ENCODE results near the gene MYCL. TPM values are rescaled to one million over a fixed set of nuclear protein-coding genes. Genes with fewer than 3 reads are reported as not detected.
"Not testable (repeated sequence)": the region's sequence is repeated elsewhere in the genome, so short reads cannot be mapped to it uniquely, and the experiment has no call there.

MYCL gene
- total and polyA plus RNA-seq, 3 donors from 2014 or later, result 3.1 to 4.6 (median 3.3) TPM

DNA sequence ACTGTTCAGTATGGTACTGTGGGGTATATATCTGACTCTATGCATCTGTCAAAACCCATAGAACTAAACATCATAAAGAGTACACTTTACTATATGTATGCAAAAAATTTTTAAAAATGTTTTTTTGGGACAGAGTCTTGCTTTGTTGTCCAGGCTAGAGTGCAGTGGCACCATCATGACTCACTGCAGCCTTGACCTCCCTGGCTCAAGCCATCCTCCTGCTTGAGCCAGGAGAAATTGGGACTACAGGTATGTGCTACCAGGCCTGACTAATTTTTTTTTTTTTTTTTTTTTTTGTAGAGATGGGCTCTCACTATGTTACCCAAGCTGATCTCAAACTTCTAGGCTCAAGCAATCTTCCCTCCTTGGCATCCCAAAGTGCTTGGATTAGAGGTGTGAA is 29.9 kb downstream of the MYCL start:
- no peak overlapping the region for H3K27ac ChIP-seq
- DNase-seq, result no peak
- no peak for TF ChIP-seq POLR2A (IDR thresholded peaks at IDR 0.05)
- TF ChIP-seq, protein P1, sequence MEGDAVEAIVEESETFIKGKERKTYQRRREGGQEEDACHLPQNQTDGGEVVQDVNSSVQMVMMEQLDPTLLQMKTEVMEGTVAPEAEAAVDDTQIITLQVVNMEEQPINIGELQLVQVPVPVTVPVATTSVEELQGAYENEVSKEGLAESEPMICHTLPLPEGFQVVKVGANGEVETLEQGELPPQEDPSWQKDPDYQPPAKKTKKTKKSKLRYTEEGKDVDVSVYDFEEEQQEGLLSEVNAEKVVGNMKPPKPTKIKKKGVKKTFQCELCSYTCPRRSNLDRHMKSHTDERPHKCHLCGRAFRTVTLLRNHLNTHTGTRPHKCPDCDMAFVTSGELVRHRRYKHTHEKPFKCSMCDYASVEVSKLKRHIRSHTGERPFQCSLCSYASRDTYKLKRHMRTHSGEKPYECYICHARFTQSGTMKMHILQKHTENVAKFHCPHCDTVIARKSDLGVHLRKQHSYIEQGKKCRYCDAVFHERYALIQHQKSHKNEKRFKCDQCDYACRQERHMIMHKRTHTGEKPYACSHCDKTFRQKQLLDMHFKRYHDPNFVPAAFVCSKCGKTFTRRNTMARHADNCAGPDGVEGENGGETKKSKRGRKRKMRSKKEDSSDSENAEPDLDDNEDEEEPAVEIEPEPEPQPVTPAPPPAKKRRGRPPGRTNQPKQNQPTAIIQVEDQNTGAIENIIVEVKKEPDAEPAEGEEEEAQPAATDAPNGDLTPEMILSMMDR (IDR thresholded peaks at IDR 0.05), result no peak
- H3K36me3 ChIP-seq (ENCODE audit: low read depth, missing control alignments), result no peaks in the 10 kb centered on the region
- H3K4me1 ChIP-seq, result peaks cover 7% of the 10 kb centered on the region
- no peaks in the 10 kb centered on the region for H3K27me3 ChIP-seq
- intact Hi-C loops (cut with DNase I; ENCODE audit: low total_unique reads), result no loop called here
- H3K9me3 ChIP-seq, result no peaks in the 10 kb centered on the region
- no peak overlapping the region for H3K4me3 ChIP-seq

DNA sequence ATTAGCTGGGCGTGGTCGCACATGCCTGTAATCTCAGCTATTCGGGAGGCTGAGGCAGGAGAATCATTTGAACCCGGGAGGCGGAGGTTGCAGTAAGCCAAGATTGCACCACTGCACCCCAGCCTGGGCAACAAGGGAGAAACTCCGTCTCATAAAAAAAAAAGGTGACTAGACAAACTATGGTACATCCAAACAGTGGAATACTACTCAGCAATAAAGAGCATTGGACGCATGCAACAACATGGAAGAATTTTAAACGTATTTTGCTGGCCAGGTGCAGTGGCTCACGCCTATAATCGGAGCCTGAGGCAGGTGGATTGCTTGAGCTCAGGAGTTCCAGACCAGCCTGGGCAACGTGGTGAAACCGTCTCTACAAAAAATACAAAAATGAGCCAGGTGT is 30.7 kb downstream of the MYCL start:
- H3K27me3 ChIP-seq; H3K27ac ChIP-seq; DNase-seq; H3K9me3 ChIP-seq; H3K4me3 ChIP-seq; H3K36me3 ChIP-seq (ENCODE audit: low read depth, missing control alignments); intact Hi-C loops (cut with DNase I; ENCODE audit: low total_unique reads): not testable (repeated sequence)
- WGBS, 2 donors, result 94 to 98% methylated on average over 12 of the region's 12 CpGs
- H3K4me1 ChIP-seq, result peaks cover 11% of the 10 kb centered on the region

DNA sequence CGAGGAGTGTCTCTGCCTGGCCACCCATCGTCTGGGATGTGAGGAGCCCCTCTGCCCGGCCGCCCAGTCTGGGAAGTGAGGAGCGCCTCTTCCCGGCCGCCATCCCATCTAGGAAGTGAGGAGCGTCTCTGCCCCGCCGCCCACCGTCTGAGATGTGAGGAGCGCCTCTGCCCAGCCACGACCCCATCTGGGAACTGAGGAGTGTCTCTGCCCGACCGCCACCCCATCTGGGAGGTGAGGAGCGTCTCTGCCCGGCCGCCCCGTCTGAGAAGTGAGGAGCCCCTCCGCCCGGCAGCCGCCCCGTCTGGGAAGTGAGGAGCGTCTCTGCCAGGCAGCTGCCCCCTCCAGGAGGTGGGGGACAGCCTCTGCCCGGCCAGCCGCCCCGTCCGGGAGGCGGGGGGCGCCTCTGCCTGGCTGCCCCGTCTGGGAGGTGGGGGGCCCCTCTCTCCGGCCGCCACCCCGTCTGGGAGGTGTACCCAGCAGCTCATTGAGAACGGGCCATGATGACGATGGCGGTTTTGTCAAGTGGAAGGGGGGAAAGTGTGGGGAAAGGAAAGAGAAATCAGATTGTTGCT is 32.1 kb downstream of the MYCL start:
- intact Hi-C loops (cut with DNase I; ENCODE audit: low total_unique reads); H3K36me3 ChIP-seq (ENCODE audit: low read depth, missing control alignments); H3K9me3 ChIP-seq; H3K4me1 ChIP-seq; DNase-seq; H3K27ac ChIP-seq; H3K27me3 ChIP-seq; H3K4me3 ChIP-seq: not testable (repeated sequence)
- 60 to 90% methylated on average over 1 to 31 of the region's 37 CpGs for WGBS, 2 donors

DNA sequence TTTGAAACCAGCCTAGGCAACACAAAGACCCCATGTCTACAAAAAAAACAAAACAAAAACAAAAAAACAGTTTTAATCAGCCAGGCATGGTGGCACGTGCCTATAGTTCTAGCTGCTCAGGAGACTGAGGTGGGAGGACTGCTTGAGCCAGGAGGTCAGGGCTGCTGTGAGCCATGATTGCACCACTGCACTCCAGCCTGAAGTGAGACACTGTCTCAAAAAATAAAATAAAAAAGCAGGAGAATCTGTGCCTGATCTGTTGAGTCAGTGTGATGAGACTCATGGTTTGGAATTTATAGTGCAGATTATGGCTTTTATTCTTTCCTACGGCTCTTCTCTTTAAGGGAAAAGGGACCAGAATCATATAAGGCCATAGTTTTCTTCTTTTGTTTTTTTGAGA is 35.0 kb downstream of the MYCL start:
- peaks cover 9% of the 10 kb centered on the region for H3K4me1 ChIP-seq
- H3K9me3 ChIP-seq, result no peaks in the 10 kb centered on the region
- no peak for TF ChIP-seq POLR2A (IDR thresholded peaks at IDR 0.05)
- TF ChIP-seq, protein P1 (IDR thresholded peaks at IDR 0.05), result no peak
- intact Hi-C loops (cut with DNase I; ENCODE audit: low total_unique reads), result no loop called here
- WGBS, 2 donors, result 64 to 70% methylated on average over 2 of the region's 2 CpGs
- no peaks in the 10 kb centered on the region for H3K36me3 ChIP-seq (ENCODE audit: low read depth, missing control alignments)
- H3K4me3 ChIP-seq, result no peak overlapping the region
- DNase-seq, result no peak
- H3K27ac ChIP-seq, result peak overlapping the region in 1 of 2 donors; percentile 16
- H3K27me3 ChIP-seq, result no peaks in the 10 kb centered on the region

DNA sequence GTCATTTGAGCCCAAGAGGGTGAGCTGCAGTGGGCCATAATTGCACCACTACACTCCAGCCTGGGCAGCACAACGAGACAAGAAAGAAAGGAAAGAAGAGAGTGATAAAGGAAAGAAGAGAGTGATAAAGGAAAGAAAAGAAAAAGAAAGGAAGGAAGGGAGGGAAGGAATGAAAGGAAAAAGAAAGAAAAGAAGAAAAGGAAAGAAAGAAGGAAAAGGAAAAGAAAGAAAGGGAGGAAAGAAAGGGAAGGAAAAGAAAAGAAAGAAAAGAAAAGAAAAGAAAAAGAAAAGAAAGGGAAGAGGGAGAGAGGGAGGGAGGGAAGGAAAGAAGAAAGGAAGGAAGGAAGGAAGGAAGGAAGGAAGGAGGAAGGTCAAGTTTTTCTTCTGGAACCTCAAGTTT is 36.0 kb downstream of the MYCL start:
- intact Hi-C loops (cut with DNase I; ENCODE audit: low total_unique reads), result no loop called here
- DNase-seq, result no peak
- Histone ChIP-seq H3K4me1 (peaks cover 9% of the 10 kb centered on the region), H3K36me3 (ENCODE audit: low read depth, missing control alignments) (no peaks in the 10 kb centered on the region), H3K4me3 (no peak overlapping the region), H3K27me3 (no peaks in the 10 kb centered on the region), H3K9me3 (no peaks in the 10 kb centered on the region), H3K27ac (no peak overlapping the region)
- 75 to 83% methylated on average over 1 of the region's 1 CpG for whole genome bisulfite sequencing, 2 donors
- TF ChIP-seq POLR2A (IDR thresholded peaks at IDR 0.05), result no peak
- TF ChIP-seq, protein P1 (IDR thresholded peaks at IDR 0.05), result no peak

DNA sequence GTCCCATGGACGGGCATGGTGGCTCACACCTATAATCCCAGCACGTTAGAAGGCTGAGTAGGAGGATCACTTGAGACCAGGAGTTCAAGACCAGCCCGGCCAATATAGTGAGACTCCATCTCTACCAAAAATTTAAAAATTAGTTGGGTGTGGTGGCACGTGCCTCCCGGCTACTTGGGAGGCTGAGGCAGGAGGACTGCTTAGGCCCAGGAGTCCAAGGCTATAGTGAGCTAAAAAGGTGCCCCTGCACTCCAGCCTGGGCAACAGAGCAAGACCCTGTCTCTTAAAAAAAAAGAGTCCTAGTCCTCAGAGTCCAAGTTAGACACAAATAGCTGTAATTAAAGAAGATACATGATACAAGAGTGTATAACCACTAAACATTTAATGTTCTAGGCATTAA is 38.5 kb downstream of the MYCL start:
- Histone ChIP-seq H3K27ac (no peak overlapping the region), H3K4me3 (no peak overlapping the region), H3K4me1 (peaks cover 9% of the 10 kb centered on the region), H3K27me3 (no peaks in the 10 kb centered on the region), H3K9me3 (no peaks in the 10 kb centered on the region), H3K36me3 (ENCODE audit: low read depth, missing control alignments) (no peaks in the 10 kb centered on the region)
- DNase-seq, result no peak
- 81 to 88% methylated on average over 5 of the region's 5 CpGs for WGBS, 2 donors
- TF ChIP-seq, protein P1 (IDR thresholded peaks at IDR 0.05), result no peak
- TF ChIP-seq POLR2A (IDR thresholded peaks at IDR 0.05), result no peak
- intact Hi-C loops (cut with DNase I; ENCODE audit: low total_unique reads), result no loop called here
